ENCODE results near the gene CORIN.

DNA sequence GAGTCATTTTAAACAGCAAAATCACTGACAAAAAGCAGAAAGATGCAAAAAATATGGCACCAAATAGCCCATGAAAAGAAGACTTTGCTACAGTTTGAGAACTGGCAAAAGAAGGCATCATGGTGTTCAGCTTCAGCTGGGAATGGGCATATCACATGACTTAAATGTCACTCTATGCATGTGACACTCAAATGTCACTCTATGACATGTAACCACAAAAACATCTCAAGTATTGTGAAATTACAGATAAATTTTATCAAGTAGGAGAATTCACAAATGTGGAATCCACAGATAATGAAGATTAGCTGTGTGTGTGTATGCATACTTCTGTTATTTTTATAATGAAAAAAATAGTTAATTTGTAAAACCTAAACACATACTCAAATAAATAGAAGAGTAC lies 270.9 kb downstream of the CORIN start:
- no peak for TF ChIP-seq ZNF292 (tag by site-specific recombination; IDR thresholded peaks at IDR 0.05; ENCODE audit: borderline replicate concordance, low read depth)
- TF ChIP-seq, protein P1, sequence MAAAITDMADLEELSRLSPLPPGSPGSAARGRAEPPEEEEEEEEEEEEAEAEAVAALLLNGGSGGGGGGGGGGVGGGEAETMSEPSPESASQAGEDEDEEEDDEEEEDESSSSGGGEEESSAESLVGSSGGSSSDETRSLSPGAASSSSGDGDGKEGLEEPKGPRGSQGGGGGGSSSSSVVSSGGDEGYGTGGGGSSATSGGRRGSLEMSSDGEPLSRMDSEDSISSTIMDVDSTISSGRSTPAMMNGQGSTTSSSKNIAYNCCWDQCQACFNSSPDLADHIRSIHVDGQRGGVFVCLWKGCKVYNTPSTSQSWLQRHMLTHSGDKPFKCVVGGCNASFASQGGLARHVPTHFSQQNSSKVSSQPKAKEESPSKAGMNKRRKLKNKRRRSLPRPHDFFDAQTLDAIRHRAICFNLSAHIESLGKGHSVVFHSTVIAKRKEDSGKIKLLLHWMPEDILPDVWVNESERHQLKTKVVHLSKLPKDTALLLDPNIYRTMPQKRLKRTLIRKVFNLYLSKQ (tag by site-specific recombination; IDR thresholded peaks at IDR 0.05; ENCODE audit: borderline replicate concordance): no peak
- no peak for TF ChIP-seq PRDM1 (tag by site-specific recombination; IDR thresholded peaks at IDR 0.05)
